Endodermal cell (in vitro differentiated cells): Measurements from ENCODE around the gene ABCB11. TPM values are rescaled to one million over a fixed set of nuclear protein-coding genes. Genes with fewer than 3 reads are reported as not detected.

Experiments used
- DNase-seq: peaks from one replicate; pipeline ENCODE4 v3.0.0-alpha.2; 2017
- H3K27ac ChIP-seq: 2 replicates; pipeline ENCODE4 v1.5.1; 2013; ENCODE audit warnings: mild to moderate bottlenecking, low read depth, low read length, moderate library complexity
- H3K27me3 ChIP-seq: 2 replicates; pipeline ENCODE4 v1.6.1; 2013; ENCODE audit warnings: mild to moderate bottlenecking, low read length, moderate library complexity; ENCODE audit not compliant: insufficient read depth, control insufficient read depth, poor library complexity, severe bottlenecking
- H3K36me3 ChIP-seq: 2 replicates; pipeline ENCODE4 v1.7.0; 2013; ENCODE audit warnings: mild to moderate bottlenecking, low read length, moderate library complexity; ENCODE audit not compliant: control insufficient read depth, insufficient read depth
- H3K4me1 ChIP-seq: one replicate; pipeline ENCODE4 v1.7.0; 2013; ENCODE audit warnings: low read length; ENCODE audit not compliant: control insufficient read depth, insufficient read depth
- H3K4me3 ChIP-seq: 2 replicates; pipeline ENCODE4 v1.5.1; 2013; ENCODE audit warnings: mild to moderate bottlenecking, low read length, moderate library complexity
- H3K9ac ChIP-seq: 2 replicates; pipeline ENCODE4 v1.6.1; 2013; ENCODE audit warnings: mild to moderate bottlenecking, low read length, moderate library complexity; ENCODE audit not compliant: poor library complexity, severe bottlenecking; ENCODE audit errors: extremely low read depth
- H3K9me3 ChIP-seq: 2 replicates; pipeline ENCODE4 v1.6.1; 2013; ENCODE audit warnings: mild to moderate bottlenecking, low read length, moderate library complexity; ENCODE audit not compliant: control insufficient read depth
- H3K27ac Mint-ChIP-seq: 2 replicates; pipeline ENCODE4 v1.8.0; 2020; ENCODE audit warnings: mixed read lengths
- H3K27me3 Mint-ChIP-seq: 2 replicates; pipeline ENCODE4 v1.8.0; 2021; ENCODE audit warnings: mild to moderate bottlenecking, mixed read lengths; ENCODE audit not compliant: insufficient read depth
- H3K36me3 Mint-ChIP-seq: 2 replicates; pipeline ENCODE4 v1.8.0; 2020; ENCODE audit warnings: low read depth, mixed read lengths
- H3K4me1 Mint-ChIP-seq: 2 replicates; pipeline ENCODE4 v1.8.0; 2020; ENCODE audit warnings: mixed read lengths
- H3K4me3 Mint-ChIP-seq: 2 replicates; pipeline ENCODE4 v1.8.0; 2020; ENCODE audit warnings: mild to moderate bottlenecking, moderate library complexity, mixed read lengths
- H3K9me3 Mint-ChIP-seq: 2 replicates; pipeline ENCODE4 v1.8.0; 2020; ENCODE audit warnings: mild to moderate bottlenecking, mixed read lengths
- CTCF ChIP-seq: fragments of 200-600 bp; sonication (generic); conservative IDR thresholded peaks from 2 replicates; pipeline ENCODE4 v1.5.0; 2021; ENCODE audit warnings: antibody characterized with exemption, mild to moderate bottlenecking
- WGBS, 2 experiments: methylation state at CpG; one replicate each; pipeline versions ENCODE4 v1.1.5 to v1.1.7; 2013; ENCODE audit warnings: missing lambda C conversion rate in 2 of 2, mixed read lengths in 1 of 2; ENCODE audit not compliant: insufficient coverage in 1 of 2, insufficient read length in 1 of 2; 5-methylcytosine and 5-hydroxymethylcytosine counted together
- total RNA-seq, 2 donors: library from RNA; stranded (reverse); fragmentation: NEBNext Ultra II Directional in 1 of 2; extraction: Animal tissue kit (Norgen Biotek cat#: 25700) in 1 of 2; gene quantifications; 2 replicates in 1 of 2; 3 replicates in 1 of 2; pipeline ENCODE4 v1.2.1, GENCODE V29; 2021

ABCB11 gene
- total RNA-seq, 2 donors from 2014 or later: 0.04 TPM

- no peak for TF ChIP-seq CTCF
- Histone ChIP-seq H3K9ac (no peak overlapping the region), H3K9me3 (no peaks in the 10 kb centered on the region), H3K27ac (no peak overlapping the region), H3K4me3 (no peak overlapping the region), H3K4me1 (peaks cover 5% of the 10 kb centered on the region), H3K36me3 (no peaks in the 10 kb centered on the region), H3K27me3 (no peaks in the 10 kb centered on the region)
- WGBS, 2 experiments: 93 to 100% methylated on average over 3 to 4 of the region's 4 CpGs
- Mint-ChIP-seq H3K36me3 (no peaks in the 10 kb centered on the region), H3K27ac (no peak overlapping the region), H3K27me3 (no peaks in the 10 kb centered on the region), H3K4me3 (no peak overlapping the region), H3K9me3 (no peaks in the 10 kb centered on the region), H3K4me1 (peaks cover 18% of the 10 kb centered on the region)
- DNase-seq: no peak
Measured at GRCh38 chr2:168939918-168940317, 91.2 kb downstream of the ABCB11 start.

- TF ChIP-seq CTCF: no peak
- Histone ChIP-seq H3K4me3 (no peak overlapping the region), H3K9me3 (no peaks in the 10 kb centered on the region), H3K4me1 (peaks cover 5% of the 10 kb centered on the region), H3K27me3 (no peaks in the 10 kb centered on the region), H3K36me3 (no peaks in the 10 kb centered on the region), H3K9ac (no peak overlapping the region), H3K27ac (no peak overlapping the region)
- Mint-ChIP-seq H3K27ac (no peak overlapping the region), H3K27me3 (no peaks in the 10 kb centered on the region), H3K36me3 (no peaks in the 10 kb centered on the region), H3K9me3 (no peaks in the 10 kb centered on the region), H3K4me1 (peaks cover 20% of the 10 kb centered on the region), H3K4me3 (no peak overlapping the region)
- no peak for DNase-seq
- WGBS, 2 experiments: no CpG with 5 or more reads among the region's 1 CpG
Measured at GRCh38 chr2:168939061-168939460, 92.1 kb downstream of the ABCB11 start.

GRCh38 chr2:168935810-168936581, 95.1 kb downstream of the ABCB11 start:
- Histone ChIP-seq H3K4me3 (no peak overlapping the region), H3K9ac (no peak overlapping the region), H3K27me3 (no peaks in the 10 kb centered on the region), H3K9me3 (no peaks in the 10 kb centered on the region), H3K27ac (no peak overlapping the region), H3K4me1 (peaks cover 5% of the 10 kb centered on the region), H3K36me3 (no peaks in the 10 kb centered on the region)
- Mint-ChIP-seq H3K36me3 (no peaks in the 10 kb centered on the region), H3K4me1 (peaks cover 18% of the 10 kb centered on the region), H3K27me3 (no peaks in the 10 kb centered on the region), H3K4me3 (no peak overlapping the region), H3K27ac (no peak overlapping the region), H3K9me3 (peaks cover 5% of the 10 kb centered on the region)
- TF ChIP-seq CTCF: no peak
- 83 to 94% methylated on average over 7 to 14 of the region's 14 CpGs for WGBS, 2 experiments
- DNase-seq: no peak
